Measurements from ENCODE around the gene PRDM10. TPM values are rescaled to one million over a fixed set of nuclear protein-coding genes. Genes with fewer than 3 reads are reported as not detected.
A peak's percentile ranks its signal among the peaks of the same experiment; 100 is the strongest.
"Not testable (repeated sequence)": the region's sequence is repeated elsewhere in the genome, so short reads cannot be mapped to it uniquely, and the experiment has no call there.

The PRDM10 gene
- total RNA-seq, 1 donor from 2014 or later, result 15.8 TPM

DNA sequence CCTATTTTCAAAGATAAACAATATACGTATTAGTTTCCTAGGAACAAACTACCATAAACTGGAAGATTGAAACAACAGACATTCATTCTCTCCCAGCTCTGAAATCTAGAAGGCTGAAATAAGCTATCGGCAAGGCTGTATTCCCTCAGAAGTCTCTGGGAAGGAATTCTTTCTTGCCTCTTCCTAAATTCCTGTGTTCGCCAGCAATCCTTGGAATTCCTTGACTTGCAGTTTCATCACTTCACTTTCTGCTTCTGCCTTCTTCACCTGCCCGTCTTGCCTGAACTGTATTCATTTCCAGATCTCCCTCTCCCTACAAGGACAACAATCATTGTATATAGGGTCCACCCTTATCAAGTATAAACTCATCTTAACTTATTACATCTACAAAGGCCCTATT lies 17.7 kb upstream of the PRDM10 start:
- no peak for TF ChIP-seq CTCF (IDR thresholded peaks at IDR 0.05; ENCODE audit: unreplicated experiment)
- no peaks in the 10 kb centered on the region for H3K36me3 Mint-ChIP-seq (ENCODE audit: low read depth, unreplicated experiment)
- peaks cover 4% of the 10 kb centered on the region for H3K9me3 Mint-ChIP-seq (ENCODE audit: unreplicated experiment)
- H3K27ac Mint-ChIP-seq (ENCODE audit: unreplicated experiment), result no peak overlapping the region
- peaks cover 3% of the 10 kb centered on the region for H3K27me3 Mint-ChIP-seq (ENCODE audit: unreplicated experiment)
- peaks cover 4% of the 10 kb centered on the region for H3K4me1 Mint-ChIP-seq (ENCODE audit: unreplicated experiment)
- no peak for DNase-seq (ENCODE audit: low spot score)
- no peak overlapping the region for H3K4me3 Mint-ChIP-seq (ENCODE audit: unreplicated experiment)

DNA sequence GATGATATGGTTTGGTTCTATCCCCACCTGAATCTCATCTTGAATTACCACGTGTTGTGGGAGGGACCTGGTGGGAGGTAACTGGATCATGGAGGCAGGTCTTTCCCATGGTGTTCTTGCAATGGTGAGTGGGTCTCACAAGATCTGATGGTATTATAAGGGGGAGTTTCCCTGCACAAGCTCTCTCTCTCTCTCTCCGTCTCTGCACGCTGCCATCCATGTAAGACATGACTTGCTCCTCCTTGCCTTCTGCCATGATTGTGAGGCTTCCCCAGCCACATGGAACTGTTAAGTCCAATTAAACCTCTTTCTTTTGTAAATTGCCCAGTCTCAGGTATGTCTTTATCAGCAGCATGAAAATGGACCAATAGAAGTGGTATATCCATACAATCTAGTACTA lies 13.2 kb upstream of the PRDM10 start:
- H3K36me3 Mint-ChIP-seq (ENCODE audit: low read depth, unreplicated experiment); H3K27me3 Mint-ChIP-seq (ENCODE audit: unreplicated experiment); H3K4me3 Mint-ChIP-seq (ENCODE audit: unreplicated experiment); DNase-seq (ENCODE audit: low spot score); H3K9me3 Mint-ChIP-seq (ENCODE audit: unreplicated experiment); H3K4me1 Mint-ChIP-seq (ENCODE audit: unreplicated experiment); H3K27ac Mint-ChIP-seq (ENCODE audit: unreplicated experiment): not testable (repeated sequence)

DNA sequence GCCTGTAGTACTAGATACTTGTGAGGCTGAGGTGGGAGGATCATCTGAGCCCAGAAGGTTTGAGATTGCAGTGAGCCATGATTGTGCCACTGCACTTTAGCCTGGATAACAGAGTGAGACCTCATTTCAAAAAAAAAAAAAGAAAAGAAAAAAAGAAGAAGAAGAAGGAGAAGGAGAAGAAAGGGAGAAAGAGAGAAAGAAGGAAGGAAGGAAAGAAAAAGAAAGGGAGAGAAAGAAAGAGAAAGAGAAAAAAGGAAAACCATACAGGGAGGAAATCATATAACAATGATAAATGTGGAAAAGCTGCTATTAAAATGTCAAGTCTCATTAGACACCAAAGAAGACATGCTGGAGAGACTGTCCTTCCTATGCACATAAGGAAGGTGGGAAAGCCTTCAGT lies 5.7 kb upstream of the PRDM10 start:
- H3K4me1 Mint-ChIP-seq (ENCODE audit: unreplicated experiment), result peaks cover 10% of the 10 kb centered on the region

DNA sequence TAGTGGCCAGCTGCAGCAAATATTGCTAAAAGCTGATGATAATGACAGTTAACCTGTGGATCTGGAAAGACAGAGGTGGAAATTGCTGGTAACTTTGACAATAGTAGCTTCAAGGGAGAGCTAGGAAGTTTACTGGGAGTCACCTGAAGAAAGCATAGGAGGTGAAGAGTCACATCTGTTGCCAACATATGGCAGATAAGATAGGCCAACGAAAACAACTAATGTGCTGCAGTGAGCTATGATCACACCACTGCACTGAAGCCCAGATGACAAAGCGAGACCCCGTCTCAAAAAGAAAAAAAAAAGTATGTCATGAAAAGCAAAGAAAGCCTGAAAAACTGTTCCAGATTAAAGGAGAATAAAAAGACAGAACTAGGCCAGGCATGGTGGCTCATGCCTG lies 4.3 kb upstream of the PRDM10 start:
- no peak for TF ChIP-seq CTCF (IDR thresholded peaks at IDR 0.05; ENCODE audit: unreplicated experiment)
- DNase-seq (ENCODE audit: low spot score), result no peak
- Mint-ChIP-seq H3K9me3 (ENCODE audit: unreplicated experiment) (no peaks in the 10 kb centered on the region), H3K4me3 (ENCODE audit: unreplicated experiment) (no peak overlapping the region), H3K36me3 (ENCODE audit: low read depth, unreplicated experiment) (peaks cover 3% of the 10 kb centered on the region), H3K27me3 (ENCODE audit: unreplicated experiment) (peaks cover 7% of the 10 kb centered on the region), H3K4me1 (ENCODE audit: unreplicated experiment) (peaks cover 10% of the 10 kb centered on the region), H3K27ac (ENCODE audit: unreplicated experiment) (no peak overlapping the region)

More for the DNA sequence above, 5.7 kb upstream of the PRDM10 start:
- no peak for TF ChIP-seq CTCF (IDR thresholded peaks at IDR 0.05; ENCODE audit: unreplicated experiment)
- DNase-seq (ENCODE audit: low spot score), result no peak
- Mint-ChIP-seq H3K4me3 (ENCODE audit: unreplicated experiment) (no peak overlapping the region), H3K27me3 (ENCODE audit: unreplicated experiment) (peaks cover 2% of the 10 kb centered on the region), H3K36me3 (ENCODE audit: low read depth, unreplicated experiment) (no peaks in the 10 kb centered on the region), H3K27ac (ENCODE audit: unreplicated experiment) (no peak overlapping the region), H3K9me3 (ENCODE audit: unreplicated experiment) (no peaks in the 10 kb centered on the region)

- H3K9me3 Mint-ChIP-seq (ENCODE audit: unreplicated experiment), result no peaks in the 10 kb centered on the region
- H3K27ac Mint-ChIP-seq (ENCODE audit: unreplicated experiment), result peak overlapping the region; percentile 99
- peaks cover 11% of the 10 kb centered on the region for H3K27me3 Mint-ChIP-seq (ENCODE audit: unreplicated experiment)
- no peak for TF ChIP-seq CTCF (IDR thresholded peaks at IDR 0.05; ENCODE audit: unreplicated experiment)
- peak overlapping the region; percentile 93 for H3K4me3 Mint-ChIP-seq (ENCODE audit: unreplicated experiment)
- peaks cover 20% of the 10 kb centered on the region for H3K4me1 Mint-ChIP-seq (ENCODE audit: unreplicated experiment)
- peaks cover 8% of the 10 kb centered on the region for H3K36me3 Mint-ChIP-seq (ENCODE audit: low read depth, unreplicated experiment)
- no peak for DNase-seq (ENCODE audit: low spot score)
Observed at GRCh38 chr11:130003717-130004001, 1.0 kb upstream of the PRDM10 start.

Data from endothelial cell (in vitro differentiated cells).